22Rv1 (cell line): ENCODE measurements around the gene SART3.
"Not testable (repeated sequence)": the region's sequence is repeated elsewhere in the genome, so short reads cannot be mapped to it uniquely, and the experiment has no call there.

Experiments
- H3K27ac ChIP-seq: fragments of 450-650 bp; 2 replicates; pipeline ENCODE4 v1.5.1; 2017
- CTCF ChIP-seq: fragments of 450-650 bp; IDR thresholded peaks from 2 replicates; pipeline ENCODE4 v1.5.1; 2017; ENCODE audit warnings: mild to moderate bottlenecking
- ZFX ChIP-seq: fragments of 450-650 bp; IDR thresholded peaks from 2 replicates; pipeline ENCODE4 v1.6.1; 2017; ENCODE audit warnings: antibody characterized with exemption, borderline replicate concordance

The SART3 gene

GRCh38 chr12:108505129-108505528 lies 55.8 kb downstream of the SART3 start:
- no peak overlapping the region for H3K27ac ChIP-seq
- no peak for TF ChIP-seq ZFX
- TF ChIP-seq CTCF: no peak

- no peak overlapping the region for H3K27ac ChIP-seq
- TF ChIP-seq CTCF (no peak), ZFX (no peak)
These were observed 58.1 kb downstream of the SART3 start for GRCh38 chr12:108502922-108503321.

GRCh38 chr12:108498136-108498535 lies 62.8 kb downstream of the SART3 start:
- H3K27ac ChIP-seq: no peak overlapping the region

GRCh38 chr12:108495823-108496579 lies 65.0 kb downstream of the SART3 start:
- TF ChIP-seq ZFX: no peak
- TF ChIP-seq CTCF: no peak
- H3K27ac ChIP-seq: no peak overlapping the region

More at GRCh38 chr12:108498136-108498535, 62.8 kb downstream of the SART3 start:
- no peak for TF ChIP-seq ZFX
- TF ChIP-seq CTCF: no peak

- H3K27ac ChIP-seq: no peak overlapping the region
- TF ChIP-seq ZFX: no peak
- TF ChIP-seq CTCF: peak; percentile 83
These were observed 65.9 kb downstream of the SART3 start for GRCh38 chr12:108495054-108495453.

- no peak overlapping the region for H3K27ac ChIP-seq
- TF ChIP-seq ZFX (no peak), CTCF (no peak)
These were observed 69.7 kb downstream of the SART3 start for GRCh38 chr12:108491256-108491655.

GRCh38 chr12:108487029-108487428 lies 73.9 kb downstream of the SART3 start:
- H3K27ac ChIP-seq: not testable (repeated sequence)

- not testable (repeated sequence) for H3K27ac ChIP-seq
These were observed 75.6 kb downstream of the SART3 start for GRCh38 chr12:108485371-108485770.
